Measurements from ENCODE around the gene KIR3DL3.
"Not testable (repeated sequence)": the region's sequence is repeated elsewhere in the genome, so short reads cannot be mapped to it uniquely, and the experiment has no call there.

GRCh38 chr19:54750276-54750675 is 26.0 kb downstream of the KIR3DL3 start:
- TF ChIP-seq CTCF, POLR2A, POLR2AphosphoS5 (IDR thresholded peaks at IDR 0.05): not testable (repeated sequence)

All from stomach (tissue), 4 donors.